ENCODE data around the gene ARF6.

GRCh38 chr14:49935526-49935925 lies 42.6 kb downstream of the ARF6 start:
- TF ChIP-seq PTRF (tag; IDR thresholded peaks at IDR 0.05) (no peak), GATA2 (CRISPR knock-in tag; IDR thresholded peaks at IDR 0.05) (no peak), FOS (IDR thresholded peaks at IDR 0.05; ENCODE audit: extremely low read depth, insufficient read length) (no peak), CTCF (IDR thresholded peaks at IDR 0.05 in 2 of 3, conservative IDR thresholded peaks at IDR 0.05 in 1 of 3; ENCODE audit: insufficient read depth in 2 of 3, low read depth in 1 of 3, low read length in 3 of 3) (no peak), ZNF274 (IDR thresholded peaks at IDR 0.05; ENCODE audit: borderline replicate concordance, low read depth, low read length) (no peak), ZNF766 (CRISPR knock-in tag; conservative IDR thresholded peaks at IDR 0.05) (no peak), HMG20B (CRISPR knock-in tag; IDR thresholded peaks at IDR 0.05) (no peak), PATZ1 (CRISPR knock-in tag; IDR thresholded peaks at IDR 0.05; ENCODE audit: borderline replicate concordance) (no peak), PHF8 (IDR thresholded peaks at IDR 0.05; ENCODE audit: borderline replicate concordance, low read length) (no peak)
- TF ChIP-seq, protein P1, sequence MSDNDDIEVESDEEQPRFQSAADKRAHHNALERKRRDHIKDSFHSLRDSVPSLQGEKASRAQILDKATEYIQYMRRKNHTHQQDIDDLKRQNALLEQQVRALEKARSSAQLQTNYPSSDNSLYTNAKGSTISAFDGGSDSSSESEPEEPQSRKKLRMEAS (CRISPR knock-in tag; IDR thresholded peaks at IDR 0.05), result no peak
- TF ChIP-seq, protein P2, sequence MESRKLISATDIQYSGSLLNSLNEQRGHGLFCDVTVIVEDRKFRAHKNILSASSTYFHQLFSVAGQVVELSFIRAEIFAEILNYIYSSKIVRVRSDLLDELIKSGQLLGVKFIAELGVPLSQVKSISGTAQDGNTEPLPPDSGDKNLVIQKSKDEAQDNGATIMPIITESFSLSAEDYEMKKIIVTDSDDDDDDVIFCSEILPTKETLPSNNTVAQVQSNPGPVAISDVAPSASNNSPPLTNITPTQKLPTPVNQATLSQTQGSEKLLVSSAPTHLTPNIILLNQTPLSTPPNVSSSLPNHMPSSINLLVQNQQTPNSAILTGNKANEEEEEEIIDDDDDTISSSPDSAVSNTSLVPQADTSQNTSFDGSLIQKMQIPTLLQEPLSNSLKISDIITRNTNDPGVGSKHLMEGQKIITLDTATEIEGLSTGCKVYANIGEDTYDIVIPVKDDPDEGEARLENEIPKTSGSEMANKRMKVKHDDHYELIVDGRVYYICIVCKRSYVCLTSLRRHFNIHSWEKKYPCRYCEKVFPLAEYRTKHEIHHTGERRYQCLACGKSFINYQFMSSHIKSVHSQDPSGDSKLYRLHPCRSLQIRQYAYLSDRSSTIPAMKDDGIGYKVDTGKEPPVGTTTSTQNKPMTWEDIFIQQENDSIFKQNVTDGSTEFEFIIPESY (CRISPR knock-in tag; IDR thresholded peaks at IDR 0.05), result no peak
- TF ChIP-seq, protein P3, sequence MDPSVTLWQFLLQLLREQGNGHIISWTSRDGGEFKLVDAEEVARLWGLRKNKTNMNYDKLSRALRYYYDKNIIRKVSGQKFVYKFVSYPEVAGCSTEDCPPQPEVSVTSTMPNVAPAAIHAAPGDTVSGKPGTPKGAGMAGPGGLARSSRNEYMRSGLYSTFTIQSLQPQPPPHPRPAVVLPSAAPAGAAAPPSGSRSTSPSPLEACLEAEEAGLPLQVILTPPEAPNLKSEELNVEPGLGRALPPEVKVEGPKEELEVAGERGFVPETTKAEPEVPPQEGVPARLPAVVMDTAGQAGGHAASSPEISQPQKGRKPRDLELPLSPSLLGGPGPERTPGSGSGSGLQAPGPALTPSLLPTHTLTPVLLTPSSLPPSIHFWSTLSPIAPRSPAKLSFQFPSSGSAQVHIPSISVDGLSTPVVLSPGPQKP (CRISPR knock-in tag; IDR thresholded peaks at IDR 0.05), result no peak
- TF ChIP-seq, protein P4, sequence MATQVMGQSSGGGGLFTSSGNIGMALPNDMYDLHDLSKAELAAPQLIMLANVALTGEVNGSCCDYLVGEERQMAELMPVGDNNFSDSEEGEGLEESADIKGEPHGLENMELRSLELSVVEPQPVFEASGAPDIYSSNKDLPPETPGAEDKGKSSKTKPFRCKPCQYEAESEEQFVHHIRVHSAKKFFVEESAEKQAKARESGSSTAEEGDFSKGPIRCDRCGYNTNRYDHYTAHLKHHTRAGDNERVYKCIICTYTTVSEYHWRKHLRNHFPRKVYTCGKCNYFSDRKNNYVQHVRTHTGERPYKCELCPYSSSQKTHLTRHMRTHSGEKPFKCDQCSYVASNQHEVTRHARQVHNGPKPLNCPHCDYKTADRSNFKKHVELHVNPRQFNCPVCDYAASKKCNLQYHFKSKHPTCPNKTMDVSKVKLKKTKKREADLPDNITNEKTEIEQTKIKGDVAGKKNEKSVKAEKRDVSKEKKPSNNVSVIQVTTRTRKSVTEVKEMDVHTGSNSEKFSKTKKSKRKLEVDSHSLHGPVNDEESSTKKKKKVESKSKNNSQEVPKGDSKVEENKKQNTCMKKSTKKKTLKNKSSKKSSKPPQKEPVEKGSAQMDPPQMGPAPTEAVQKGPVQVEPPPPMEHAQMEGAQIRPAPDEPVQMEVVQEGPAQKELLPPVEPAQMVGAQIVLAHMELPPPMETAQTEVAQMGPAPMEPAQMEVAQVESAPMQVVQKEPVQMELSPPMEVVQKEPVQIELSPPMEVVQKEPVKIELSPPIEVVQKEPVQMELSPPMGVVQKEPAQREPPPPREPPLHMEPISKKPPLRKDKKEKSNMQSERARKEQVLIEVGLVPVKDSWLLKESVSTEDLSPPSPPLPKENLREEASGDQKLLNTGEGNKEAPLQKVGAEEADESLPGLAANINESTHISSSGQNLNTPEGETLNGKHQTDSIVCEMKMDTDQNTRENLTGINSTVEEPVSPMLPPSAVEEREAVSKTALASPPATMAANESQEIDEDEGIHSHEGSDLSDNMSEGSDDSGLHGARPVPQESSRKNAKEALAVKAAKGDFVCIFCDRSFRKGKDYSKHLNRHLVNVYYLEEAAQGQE (IDR thresholded peaks at IDR 0.05; ENCODE audit: borderline replicate concordance), result no peak
- TF ChIP-seq, protein P4 (CRISPR knock-in tag; IDR thresholded peaks at IDR 0.05; ENCODE audit: low read depth), result no peak

Measured in K562 (cell line).